Esophagus muscularis mucosa (tissue), 4 donors: ENCODE data around the gene IP6K3. TPM values are rescaled to one million over a fixed set of nuclear protein-coding genes. Genes with fewer than 3 reads are reported as not detected.

ENCODE experiments used
- DNase-seq: peaks from one replicate; pipeline ENCODE4 v3.0.0-alpha.2; 2017; ENCODE audit errors: extremely low spot score
- H3K27ac ChIP-seq, 4 donors: fragments of 200-600 bp; sonication (generic); replicated peaks in 1 of 4; 1 replicate in 3 of 4; 2 replicates in 1 of 4; pipeline ENCODE4 v1.5.1; 2016 to 2019; ENCODE audit warnings: mild to moderate bottlenecking in 1 of 4
- H3K27me3 ChIP-seq, 4 donors: fragments of 200-600 bp; sonication (generic); one replicate each; pipeline versions ENCODE4 v1.5.1 to v1.6.0; 2016 to 2019
- H3K36me3 ChIP-seq, 4 donors: fragments of 200-600 bp; sonication (generic); one replicate each; pipeline ENCODE4 v1.5.1; 2016 to 2019
- H3K4me1 ChIP-seq, 4 donors: fragments of 200-600 bp; sonication (generic); one replicate each; pipeline ENCODE4 v1.5.1; 2016 to 2019
- H3K4me3 ChIP-seq, 4 donors: fragments of 200-600 bp; sonication (generic); 1 replicate in 2 of 4; 2 replicates in 2 of 4; pipeline ENCODE4 v1.5.1; 2016 to 2019; ENCODE audit warnings: mild to moderate bottlenecking in 4 of 4, moderate library complexity in 1 of 4
- H3K9me3 ChIP-seq, 4 donors: fragments of 200-600 bp; sonication (generic); 1 replicate in 3 of 4; 2 replicates in 1 of 4; pipeline ENCODE4 v1.5.1; 2016 to 2019
- CTCF ChIP-seq, 3 experiments: fragments of 200-600 bp in 2 of 3; fragments of 450-650 bp in 1 of 3; sonication (generic) in 2 of 3; IDR thresholded peaks; one replicate each; pipeline ENCODE4 v1.5.1; 2017 to 2019; ENCODE audit warnings: antibody characterized with exemption in 3 of 3, mild to moderate bottlenecking in 2 of 3, moderate library complexity in 1 of 3
- EP300 ChIP-seq: sonication (generic); formaldehyde crosslinking; IDR thresholded peaks from one replicate; pipeline ENCODE4 v1.6.1; 2017; ENCODE audit warnings: antibody characterized with exemption
- POLR2A ChIP-seq: fragments of 450-650 bp; IDR thresholded peaks from one replicate; pipeline ENCODE4 v1.6.1; 2017; ENCODE audit warnings: antibody characterized with exemption, moderate library complexity, mild to moderate bottlenecking, low read depth
- POLR2AphosphoS5 ChIP-seq, 2 donors: sonication (generic); formaldehyde crosslinking; IDR thresholded peaks; one replicate each; pipeline ENCODE4 v1.6.1; 2017; ENCODE audit warnings: antibody characterized with exemption in 2 of 2
- WGBS: methylation state at CpG from one replicate; pipeline ENCODE4 v1.1.5; 2018; 5-methylcytosine and 5-hydroxymethylcytosine counted together
- intact Hi-C: fragments of 100-400 bp; cut with DNase I; formaldehyde crosslinking; loops from one replicate; pipeline ENCODE4 v1.15.1; 2023
- total RNA-seq, 4 donors: library from RNA; depleted of rRNA; stranded (reverse); fragments of >200 nt; gene quantifications; one replicate each; pipeline versions ENCODE4 v1.1.0 to v1.2.1, GENCODE V29; 2016

The IP6K3 gene
- total RNA-seq, 4 donors from 2014 or later, result 1.2 to 2.8 (median 1.7) TPM

GRCh38 chr6:33692760-33693158 is 53.9 kb downstream of the IP6K3 start:
- WGBS, result 68% methylated on average over 10 of the region's 10 CpGs
- Histone ChIP-seq H3K27ac (no peak overlapping the region), H3K4me3 (no peak overlapping the region), H3K36me3 (peaks cover 9 to 89% (median 80%) of the 10 kb centered on the region in 4 donors), H3K4me1 (peaks cover 57 to 65% (median 59%) of the 10 kb centered on the region in 4 donors), H3K9me3 (no peaks in the 10 kb centered on the region), H3K27me3 (no peaks in the 10 kb centered on the region)
- TF ChIP-seq EP300 (no peak), CTCF (IDR thresholded peaks at IDR 0.05) (no peak)
- DNase-seq, result no peak
- intact Hi-C loops, result no loop called here

GRCh38 chr6:33692078-33692759 is 54.5 kb downstream of the IP6K3 start:
- TF ChIP-seq CTCF (IDR thresholded peaks at IDR 0.05) (no peak), POLR2A (no peak), EP300 (no peak), POLR2AphosphoS5 (IDR thresholded peaks at IDR 0.05) (no peak)
- intact Hi-C loops, result no loop called here
- DNase-seq, result no peak
- Histone ChIP-seq H3K9me3 (no peaks in the 10 kb centered on the region), H3K27ac (peak overlapping the region in 1 of 4 donors; percentile 40), H3K27me3 (no peaks in the 10 kb centered on the region), H3K4me3 (no peak overlapping the region), H3K4me1 (peaks cover 51 to 60% (median 53%) of the 10 kb centered on the region in 4 donors), H3K36me3 (peaks cover 9 to 90% (median 82%) of the 10 kb centered on the region in 4 donors)
- WGBS, result 86% methylated on average over 8 of the region's 12 CpGs

- 86% methylated on average over 13 of the region's 15 CpGs for WGBS
- Histone ChIP-seq H3K4me3 (no peak overlapping the region), H3K27ac (no peak overlapping the region), H3K36me3 (peaks cover 9 to 95% (median 87%) of the 10 kb centered on the region in 4 donors), H3K27me3 (no peaks in the 10 kb centered on the region), H3K9me3 (no peaks in the 10 kb centered on the region), H3K4me1 (peaks cover 45 to 53% (median 47%) of the 10 kb centered on the region in 4 donors)
- intact Hi-C loops, result no loop called here
- no peak for DNase-seq
- no peak for TF ChIP-seq CTCF (IDR thresholded peaks at IDR 0.05)
- TF ChIP-seq POLR2A, result no peak
- no peak for TF ChIP-seq EP300
- TF ChIP-seq POLR2AphosphoS5 (IDR thresholded peaks at IDR 0.05), result no peak
These were observed 55.1 kb downstream of the IP6K3 start for GRCh38 chr6:33691456-33692077.

- Histone ChIP-seq H3K9me3 (no peaks in the 10 kb centered on the region), H3K27ac (no peak overlapping the region), H3K27me3 (no peaks in the 10 kb centered on the region), H3K4me1 (peaks cover 37 to 45% (median 39%) of the 10 kb centered on the region in 4 donors), H3K4me3 (no peak overlapping the region), H3K36me3 (peaks cover 9 to 97% (median 90%) of the 10 kb centered on the region in 4 donors)
- intact Hi-C loops, result no loop called here
- 86% methylated on average over 12 of the region's 13 CpGs for WGBS
- no peak for TF ChIP-seq CTCF (IDR thresholded peaks at IDR 0.05)
- no peak for TF ChIP-seq POLR2A
- TF ChIP-seq EP300, result no peak
- TF ChIP-seq POLR2AphosphoS5 (IDR thresholded peaks at IDR 0.05), result no peak
- DNase-seq, result no peak
These were observed 55.9 kb downstream of the IP6K3 start for GRCh38 chr6:33690766-33691165.
